COLO668 (cell line): Measurements from ENCODE around the gene ALOX12B.
"Not testable (repeated sequence)": the region's sequence is repeated elsewhere in the genome, so short reads cannot be mapped to it uniquely, and the experiment has no call there.

Source experiments
- DNase-seq: peaks from one replicate; lab custom pipeline; 2025; ENCODE audit not compliant: unreplicated experiment; lab: John Stamatoyannopoulos, UW

ALOX12B gene

DNA sequence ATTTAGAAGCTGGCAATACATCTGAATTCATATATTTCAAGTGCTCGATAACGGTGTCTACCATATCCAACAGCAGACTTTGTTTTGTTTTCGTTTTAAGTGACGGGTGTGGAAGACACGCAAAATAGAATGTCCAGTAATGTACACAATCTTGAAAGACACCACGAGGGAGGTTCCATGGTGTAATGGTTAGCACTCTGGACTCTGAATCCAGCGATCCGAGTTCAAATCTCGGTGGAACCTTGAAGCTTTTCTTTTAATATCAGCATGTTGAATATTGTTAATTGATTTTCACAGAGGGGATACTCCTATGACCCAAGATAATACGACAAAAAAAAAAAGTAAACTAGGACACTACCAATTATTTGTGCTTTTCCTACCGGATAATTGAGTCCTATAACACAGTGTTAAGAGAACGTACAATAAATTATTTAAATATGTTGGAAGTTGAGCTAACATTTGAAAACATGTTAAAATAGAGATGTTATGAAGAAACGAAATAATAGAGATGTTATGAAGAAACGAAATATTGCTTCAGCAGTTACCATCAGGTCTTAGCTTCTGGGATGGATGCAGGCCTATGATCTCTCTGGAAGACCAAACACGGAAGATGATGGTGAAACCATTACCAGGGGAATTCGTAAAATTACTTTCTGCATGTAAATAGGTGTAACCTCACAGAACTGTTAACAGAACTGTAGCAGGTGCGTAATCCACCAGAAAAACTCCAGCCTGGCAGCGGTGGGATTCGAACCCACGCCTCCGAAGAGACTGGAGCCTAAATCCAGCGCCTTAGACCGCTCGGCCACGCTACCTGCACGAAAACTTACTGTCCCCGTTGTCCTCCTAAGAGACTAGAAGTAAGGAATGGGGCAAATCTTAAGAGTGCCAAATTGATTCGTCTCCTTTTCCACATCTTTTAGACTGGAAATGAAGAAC lies 32.3 kb upstream of the ALOX12B start:
- DNase-seq = peak; percentile 80

DNA sequence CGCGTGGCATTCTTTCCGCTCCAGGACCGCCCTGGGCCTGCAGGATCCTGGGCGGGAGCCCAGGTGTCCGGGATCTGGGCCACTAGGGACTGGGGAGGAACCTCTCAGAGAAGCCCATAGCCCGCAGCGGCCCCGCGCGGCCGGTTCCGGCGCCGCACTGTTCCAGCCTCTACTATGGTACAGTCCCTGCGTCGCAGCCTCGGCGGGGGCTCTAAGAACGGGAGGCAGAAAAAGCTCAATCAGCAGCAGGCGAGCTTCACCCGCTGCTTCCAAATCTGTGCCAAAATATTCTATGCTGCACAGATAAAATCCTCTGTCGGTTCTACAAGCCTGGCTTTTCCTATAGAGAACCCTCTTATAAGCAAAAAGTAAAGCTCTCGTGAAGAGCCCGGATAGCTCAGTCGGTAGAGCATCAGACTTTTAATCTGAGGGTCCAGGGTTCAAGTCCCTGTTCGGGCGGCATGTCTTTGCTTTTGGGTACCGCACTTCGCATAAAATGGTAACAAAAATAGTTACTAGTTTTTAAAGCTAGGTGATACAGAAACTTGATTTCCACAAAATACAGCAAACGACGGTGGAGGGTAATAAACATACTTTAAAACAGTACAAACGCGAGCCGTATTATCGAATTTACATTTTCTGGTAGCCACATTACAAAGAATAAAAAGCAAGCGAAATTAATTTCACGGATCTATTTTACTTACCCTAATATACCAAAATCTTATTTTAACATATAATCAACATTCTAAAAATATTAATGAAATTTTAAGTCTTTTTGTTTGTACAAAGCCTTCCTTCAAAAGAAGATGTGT lies 31.5 kb upstream of the ALOX12B start:
- DNase-seq = peak; percentile 67

DNA sequence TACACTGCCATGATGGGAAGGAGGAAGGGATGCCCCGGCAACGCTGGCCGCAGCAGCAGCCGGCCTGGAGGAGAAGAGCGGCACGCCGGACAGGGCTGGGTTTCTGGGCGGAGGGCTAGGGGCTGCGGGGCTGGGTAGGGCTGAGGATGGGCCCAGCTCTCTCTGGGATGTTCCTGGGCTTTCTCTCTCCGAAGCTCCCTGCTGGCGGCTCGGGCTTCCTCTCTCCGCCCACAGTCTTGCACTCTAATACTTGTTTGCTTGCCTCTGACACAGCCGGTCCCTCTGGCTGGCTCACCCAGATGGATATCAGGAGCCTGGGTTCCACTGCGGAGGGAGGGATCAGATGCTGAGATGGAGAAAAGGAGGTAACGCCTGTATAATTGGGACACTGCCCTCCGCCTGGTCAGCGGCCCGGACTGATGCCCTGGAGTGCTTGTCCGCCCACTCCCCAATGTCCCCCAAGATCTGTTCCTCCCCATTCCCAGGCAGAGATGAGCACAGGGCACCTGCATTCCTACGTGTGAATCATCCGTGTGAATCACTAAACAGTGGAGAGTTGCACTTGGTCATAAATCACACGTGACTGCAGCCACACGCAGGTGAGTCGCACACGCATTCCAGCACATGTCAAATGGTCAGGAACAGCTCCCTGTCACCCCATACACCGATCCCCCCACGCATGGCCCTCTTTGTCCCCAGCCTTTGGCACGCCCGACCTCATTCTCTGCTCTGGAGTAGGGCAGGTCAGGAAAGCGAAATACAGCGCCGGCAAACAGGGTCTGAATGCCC lies 30.7 kb upstream of the ALOX12B start, which contains the start of gene ALOXE3:
Gene ALOXE3 (minus strand): TSS at position 535 of the 789 bp plus-strand sequence. CDS start 524 bp downstream, at position 11.
- DNase-seq = peak; percentile 17

- DNase-seq = no peak
These were observed 30.0 kb upstream of the ALOX12B start for GRCh38 chr17:8117367-8117979.

- DNase-seq = no peak
These were observed 29.3 kb upstream of the ALOX12B start for GRCh38 chr17:8116776-8117175.

DNA sequence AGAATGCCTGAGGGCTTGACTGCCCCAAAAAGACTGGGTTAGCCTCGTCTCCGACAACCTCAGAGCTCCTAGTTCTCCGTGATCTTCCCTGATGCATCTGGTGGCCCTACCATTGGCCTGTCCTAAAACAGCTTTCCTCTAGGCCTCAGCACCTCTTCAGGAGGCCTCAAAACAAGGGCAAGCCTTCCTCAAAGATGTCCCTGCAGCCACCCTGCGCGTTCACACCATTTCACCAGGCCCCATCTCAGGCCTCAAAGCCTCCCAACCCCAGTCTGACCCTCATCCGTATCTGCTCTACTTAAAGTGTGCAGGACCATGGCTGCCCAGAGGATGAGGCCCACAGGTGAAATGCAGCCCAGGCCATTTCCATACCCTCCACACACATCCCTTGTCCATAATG lies 23.4 kb upstream of the ALOX12B start:
- no peak for DNase-seq

DNA sequence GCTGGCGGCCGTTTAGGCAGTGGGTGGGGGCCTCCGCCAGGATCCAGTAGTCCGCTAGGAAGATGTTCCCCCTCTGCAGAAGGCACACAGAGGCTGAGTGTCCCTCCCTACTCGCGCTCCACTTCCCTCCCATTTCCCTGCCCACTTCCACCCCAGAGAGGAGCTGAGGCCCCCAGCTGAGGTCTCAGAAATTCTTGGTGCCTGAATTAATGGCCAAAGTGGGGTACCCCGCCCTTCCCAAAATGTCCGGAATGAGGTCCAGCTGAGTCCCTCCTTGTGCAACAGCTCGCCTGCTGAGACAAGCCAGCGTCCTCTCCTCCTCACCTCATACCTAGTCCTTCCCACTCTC lies 22.9 kb upstream of the ALOX12B start:
- no peak for DNase-seq

DNA sequence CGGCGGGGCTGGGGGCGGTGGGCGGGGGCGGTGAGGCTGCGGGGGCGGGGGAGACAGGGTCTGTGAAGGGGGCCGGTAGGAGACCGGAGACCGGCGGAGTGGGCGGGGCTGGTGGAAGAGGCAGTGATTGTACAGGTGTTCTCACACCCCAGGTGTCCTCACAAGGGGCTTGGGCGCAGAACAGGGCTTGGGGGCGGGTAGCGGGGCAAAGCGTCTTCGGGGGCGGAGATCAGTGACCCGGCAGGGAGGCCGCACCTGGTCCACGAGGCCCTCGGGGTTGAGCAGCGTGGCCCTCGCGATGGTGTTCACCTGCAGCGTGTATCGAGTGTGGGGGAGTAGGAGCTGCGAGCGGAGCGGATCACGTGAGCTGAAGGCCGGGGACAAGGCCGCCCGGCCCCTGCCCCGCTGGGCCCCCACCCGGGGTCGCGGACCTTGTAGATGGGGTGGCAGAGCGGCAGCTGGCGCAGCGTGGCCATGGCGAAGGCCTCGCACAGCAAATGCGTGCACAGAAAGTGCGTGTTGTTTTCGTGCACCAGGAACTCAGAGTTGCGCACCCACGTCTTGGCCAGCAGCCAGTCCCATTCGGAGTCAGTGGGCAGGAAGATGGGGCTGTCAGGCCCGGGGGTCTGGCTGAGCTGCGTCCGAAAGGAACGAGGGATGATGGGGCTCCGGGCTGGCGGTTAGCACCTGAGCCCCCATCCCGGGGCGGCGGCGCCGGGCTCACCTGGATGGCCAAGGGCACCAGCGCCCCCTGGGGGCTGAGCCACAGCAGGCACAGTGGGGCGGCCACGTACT lies 22.3 kb upstream of the ALOX12B start:
- DNase-seq = peak; percentile 73

GRCh38 chr17:8108972-8109660 lies 21.6 kb upstream of the ALOX12B start:
- DNase-seq = no peak

DNA sequence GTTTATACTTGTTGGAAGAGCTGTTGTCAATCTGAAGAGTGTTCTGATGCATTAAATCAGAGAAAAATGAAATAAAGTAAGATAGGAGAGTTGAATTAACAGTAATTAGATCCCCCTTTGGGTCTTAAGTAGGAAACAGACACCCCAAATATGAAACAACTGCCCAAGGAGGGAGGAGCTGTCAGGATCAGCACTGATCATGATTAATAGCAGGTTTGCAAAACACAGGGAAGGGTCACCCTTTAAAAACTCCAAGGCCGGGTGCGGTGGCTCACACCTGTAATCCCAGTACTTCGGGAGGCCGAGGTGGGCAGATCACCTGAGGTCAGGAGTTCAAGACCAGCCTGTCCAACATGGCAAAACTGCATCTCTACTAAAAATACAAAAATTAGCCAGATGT lies 19.5 kb upstream of the ALOX12B start:
- DNase-seq = not testable (repeated sequence)

DNA sequence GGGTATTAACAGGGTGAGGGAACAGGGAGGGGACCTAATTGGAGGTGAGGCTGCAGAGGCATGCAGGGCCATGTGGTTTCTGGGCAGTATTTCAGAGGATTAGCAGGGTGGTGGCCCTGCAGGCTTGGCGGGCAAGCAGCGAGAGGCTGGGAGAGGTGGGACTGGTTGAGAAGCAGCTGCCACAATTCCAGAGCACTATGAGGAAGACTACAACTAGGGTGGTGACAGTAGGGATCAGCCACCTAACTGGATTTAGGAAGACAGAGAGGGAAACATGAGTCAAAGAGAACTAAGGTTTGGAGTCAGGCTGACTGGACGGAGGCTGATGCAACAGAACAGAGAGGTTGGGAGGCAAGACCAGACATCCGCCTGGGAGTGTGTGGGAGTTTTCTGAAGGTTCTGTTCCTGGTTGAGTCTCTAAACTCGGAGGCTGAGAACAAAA lies 18.5 kb upstream of the ALOX12B start:
- no peak for DNase-seq

GRCh38 chr17:8104911-8105310 lies 17.4 kb upstream of the ALOX12B start:
- DNase-seq = no peak

GRCh38 chr17:8103549-8103948 lies 16.0 kb upstream of the ALOX12B start:
- DNase-seq = no peak

DNA sequence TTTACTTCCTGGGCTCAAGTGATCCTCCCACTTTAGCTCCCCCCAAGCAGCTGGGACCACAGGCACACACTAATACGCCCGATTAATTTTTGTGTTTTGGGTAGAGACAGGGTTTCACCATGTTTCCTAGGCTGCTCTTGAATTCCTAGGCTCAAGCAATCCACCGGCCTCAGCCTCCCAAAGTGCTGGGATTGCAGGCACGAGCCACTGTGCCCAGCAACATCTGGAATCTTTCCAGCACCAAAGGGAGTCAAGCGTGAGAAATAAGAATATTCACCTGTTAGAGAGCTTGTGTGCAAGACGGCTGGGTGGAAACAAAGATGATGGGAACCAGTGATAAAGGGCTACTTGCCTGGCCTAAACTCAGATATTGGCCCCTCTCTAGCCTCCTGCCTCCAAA lies 14.2 kb upstream of the ALOX12B start:
- DNase-seq = no peak

- DNase-seq = no peak
These were observed 13.2 kb upstream of the ALOX12B start for GRCh38 chr17:8100763-8101162.

- no peak for DNase-seq
These were observed 12.6 kb upstream of the ALOX12B start for GRCh38 chr17:8100111-8100510.

- no peak for DNase-seq
These were observed 9.0 kb upstream of the ALOX12B start for GRCh38 chr17:8096541-8096940.

- no peak for DNase-seq
These were observed 7.8 kb upstream of the ALOX12B start for GRCh38 chr17:8095361-8095760.

- DNase-seq = no peak
These were observed 3.6 kb upstream of the ALOX12B start for GRCh38 chr17:8091033-8091687.
